GM23338 (cell line): Measurements from ENCODE around the gene PERCC1. TPM values are rescaled to one million over a fixed set of nuclear protein-coding genes. Genes with fewer than 3 reads are reported as not detected.

ENCODE experiments used
- ATAC-seq: fragments of 200-7000 bp; cut with Tn5 transposase; 3 replicates; pipeline ENCODE4 v1.9.1; 2020
- DNase-seq: peaks from one replicate; pipeline ENCODE4 v3.0.0-alpha.2; 2015; ENCODE audit warnings: low spot score
- H2AFZ ChIP-seq: fragments of 200-600 bp; sonication (generic); 2 replicates; pipeline ENCODE4 v1.8.0; 2016; ENCODE audit warnings: antibody characterized with exemption, mild to moderate bottlenecking, moderate library complexity
- H3F3A ChIP-seq: fragments of 200-600 bp; sonication (generic); replicated peaks from 2 replicates; pipeline ENCODE4 v1.8.0; 2017; ENCODE audit warnings: antibody characterized with exemption, mixed run types, low read depth
- H3K27ac ChIP-seq: fragments of 200-600 bp; sonication (generic); 2 replicates; pipeline ENCODE4 v1.6.1; 2016; ENCODE audit warnings: low read depth
- H3K27me3 ChIP-seq: fragments of 200-600 bp; sonication (generic); 2 replicates; pipeline ENCODE4 v1.8.0; 2016; ENCODE audit warnings: mild to moderate bottlenecking, mixed run types, moderate library complexity; ENCODE audit not compliant: insufficient read depth
- H3K36me3 ChIP-seq: fragments of 200-600 bp; sonication (generic); 2 replicates; pipeline ENCODE4 v1.8.0; 2016; ENCODE audit warnings: mild to moderate bottlenecking; ENCODE audit not compliant: insufficient read depth
- H3K4me1 ChIP-seq: fragments of 200-600 bp; sonication (generic); 2 replicates; pipeline ENCODE4 v1.8.0; 2016; ENCODE audit warnings: mild to moderate bottlenecking, moderate library complexity; ENCODE audit not compliant: insufficient read depth
- H3K4me2 ChIP-seq: fragments of 200-600 bp; sonication (generic); 2 replicates; pipeline ENCODE4 v1.7.1; 2017; ENCODE audit warnings: mixed run types
- H3K4me3 ChIP-seq: fragments of 200-600 bp; sonication (generic); 2 replicates; pipeline ENCODE4 v1.6.1; 2016; ENCODE audit warnings: mixed run types
- H3K79me2 ChIP-seq: fragments of 200-600 bp; sonication (generic); replicated peaks from 2 replicates; pipeline ENCODE4 v1.8.0; 2017; ENCODE audit warnings: mild to moderate bottlenecking; ENCODE audit not compliant: insufficient read depth
- H3K9me2 ChIP-seq: fragments of 200-600 bp; sonication (generic); 2 replicates; pipeline ENCODE4 v1.8.0; 2017; ENCODE audit not compliant: insufficient read depth
- H4K20me1 ChIP-seq: fragments of 200-600 bp; sonication (generic); replicated peaks from 2 replicates; pipeline ENCODE4 v1.8.0; 2017; ENCODE audit warnings: mild to moderate bottlenecking; ENCODE audit not compliant: insufficient read depth
- H3K27ac Mint-ChIP-seq: 2 replicates; pipeline ENCODE4 v1.8.0; 2020; ENCODE audit warnings: inconsistent platforms, mild to moderate bottlenecking, moderate library complexity, mixed read lengths
- H3K27me3 Mint-ChIP-seq: 3 replicates; pipeline ENCODE4 v1.8.0; 2022; ENCODE audit warnings: low read depth, mild to moderate bottlenecking, moderate library complexity, mixed read lengths, inconsistent platforms; ENCODE audit not compliant: insufficient read depth, poor library complexity
- H3K36me3 Mint-ChIP-seq: 3 replicates; pipeline ENCODE4 v1.8.0; 2021; ENCODE audit warnings: low read depth, mild to moderate bottlenecking, inconsistent platforms, moderate library complexity, mixed read lengths
- H3K4me1 Mint-ChIP-seq: 3 replicates; pipeline ENCODE4 v1.8.0; 2020; ENCODE audit warnings: mild to moderate bottlenecking, inconsistent platforms, mixed read lengths
- H3K4me3 Mint-ChIP-seq: 3 replicates; pipeline ENCODE4 v1.8.0; 2021; ENCODE audit warnings: moderate library complexity, mild to moderate bottlenecking, inconsistent platforms, mixed read lengths
- H3K9me3 Mint-ChIP-seq: 3 replicates; pipeline ENCODE4 v1.8.0; 2020; ENCODE audit warnings: moderate library complexity, mild to moderate bottlenecking, inconsistent platforms, mixed read lengths
- CREB1 ChIP-seq: fragments of 250-450 bp; sonication (Bioruptor Pico); IDR thresholded peaks from 2 replicates; pipeline ENCODE4 v1.5.0; 2020; ENCODE audit warnings: low read depth, mild to moderate bottlenecking, moderate library complexity
- CTCF ChIP-seq, 2 experiments: fragments of 200-600 bp in 1 of 2; sonication (generic) in 1 of 2; conservative IDR thresholded peaks; 2 replicates each; pipeline versions ENCODE4 v1.5.1 to v1.6.1; 2016 to 2017; ENCODE audit warnings: antibody characterized with exemption in 2 of 2, low read depth in 2 of 2, mild to moderate bottlenecking in 2 of 2, moderate library complexity in 1 of 2
- ETS1 ChIP-seq: IDR thresholded peaks from 2 replicates; pipeline ENCODE4 v1.6.1; 2016; ENCODE audit warnings: antibody characterized with exemption
- EZH2 ChIP-seq: fragments of 200-600 bp; sonication (generic); IDR thresholded peaks from one replicate; pipeline ENCODE4 v1.8.0; 2017; ENCODE audit warnings: antibody characterized with exemption, mild to moderate bottlenecking, low read depth; ENCODE audit not compliant: unreplicated experiment
- EZH2phosphoT487 ChIP-seq: fragments of 200-600 bp; sonication (generic); IDR thresholded peaks from one replicate; pipeline ENCODE4 v1.8.1; 2018; ENCODE audit warnings: antibody characterized with exemption; ENCODE audit not compliant: unreplicated experiment
- JUNB ChIP-seq: IDR thresholded peaks from one replicate; pipeline ENCODE4 v1.6.1; 2016; ENCODE audit warnings: antibody characterized with exemption; ENCODE audit not compliant: unreplicated experiment
- NANOG ChIP-seq: IDR thresholded peaks from 2 replicates; pipeline ENCODE4 v1.6.1; 2016; ENCODE audit warnings: antibody characterized with exemption, borderline replicate concordance
- POLR2AphosphoS5 ChIP-seq: IDR thresholded peaks from 2 replicates; pipeline ENCODE4 v1.6.1; 2016; ENCODE audit warnings: antibody characterized with exemption, low read depth
- REST ChIP-seq: IDR thresholded peaks from one replicate; pipeline ENCODE4 v1.6.1; 2018; ENCODE audit warnings: antibody characterized with exemption; ENCODE audit not compliant: unreplicated experiment
- STAT1 ChIP-seq: IDR thresholded peaks from one replicate; pipeline ENCODE4 v1.6.1; 2016; ENCODE audit warnings: antibody characterized with exemption; ENCODE audit not compliant: unreplicated experiment
- ZNF114 ChIP-seq: fragments of 250-450 bp; sonication (Bioruptor Pico); IDR thresholded peaks from 2 replicates; pipeline ENCODE4 v1.5.0; 2020; ENCODE audit warnings: mild to moderate bottlenecking, moderate library complexity
- ZNF331 ChIP-seq: fragments of 250-450 bp; sonication (Bioruptor Pico); IDR thresholded peaks from 2 replicates; pipeline ENCODE4 v1.5.0; 2020; ENCODE audit warnings: low read depth, mild to moderate bottlenecking, moderate library complexity
- ZNF462 ChIP-seq: fragments of 250-450 bp; sonication (Bioruptor Pico); IDR thresholded peaks from 2 replicates; pipeline ENCODE4 v1.5.0; 2020; ENCODE audit warnings: mild to moderate bottlenecking, moderate library complexity
- polyA plus RNA-seq: library from polyadenylated mRNA; unstranded; fragments of >200 nt; fragmentation: Nextera tagmentation; extraction: Ambion mirVana; gene quantifications from 2 replicates; pipeline ENCODE4 v1.2.1, GENCODE V29; 2016
- total RNA-seq: library from RNA; depleted of rRNA; stranded (reverse); fragments of >200 nt; shearing (Covaris generic); gene quantifications from 2 replicates; pipeline ENCODE4 v1.2.3, GENCODE V29; 2014

The PERCC1 gene
- total and polyA plus RNA-seq, 2 experiments from 2014 or later = not detected

- peaks cover 2% of the 10 kb centered on the region for H3K27me3 Mint-ChIP-seq
- Histone ChIP-seq H3K79me2 (no peaks in the 10 kb centered on the region), H3K9me2 (no peaks in the 10 kb centered on the region), H3K4me3 (no peak overlapping the region), H3F3A (no peaks in the 10 kb centered on the region), H3K27ac (no peak overlapping the region), H3K4me2 (no peak overlapping the region), H4K20me1 (no peaks in the 10 kb centered on the region), H2AFZ (no peak overlapping the region), H3K27me3 (no peaks in the 10 kb centered on the region), H3K4me1 (no peaks in the 10 kb centered on the region), H3K36me3 (no peaks in the 10 kb centered on the region)
- TF ChIP-seq JUNB (no peak), POLR2AphosphoS5 (no peak), CREB1 (CRISPR knock-in tag) (no peak), ZNF462 (no peak), ETS1 (no peak), ZNF114 (CRISPR knock-in tag) (no peak), CTCF (conservative IDR thresholded peaks at IDR 0.05; ENCODE audit: low read depth in 2 of 2) (no peak), EZH2phosphoT487 (no peak), NANOG (no peak), STAT1 (no peak), EZH2 (no peak), REST (no peak), ZNF331 (no peak)
- ATAC-seq = no peak
- H3K4me3 Mint-ChIP-seq = no peak overlapping the region
- peaks cover 12% of the 10 kb centered on the region; the same call in 2 of the 3 replicates for H3K36me3 Mint-ChIP-seq
- no peaks in the 10 kb centered on the region for H3K9me3 Mint-ChIP-seq
- DNase-seq = no peak
- H3K27ac Mint-ChIP-seq = no peak overlapping the region
- no peaks in the 10 kb centered on the region; the same call in 2 of the 3 replicates for H3K4me1 Mint-ChIP-seq
Measured at GRCh38 chr16:1455190-1456171, 24.6 kb downstream of the PERCC1 start.
